T-helper 22 cell (primary cell): ENCODE results near the gene ATP5PO.
"Not testable (repeated sequence)": the region's sequence is repeated elsewhere in the genome, so short reads cannot be mapped to it uniquely, and the experiment has no call there.

Experiments used
- DNase-seq: peaks from one replicate; pipeline ENCODE4 v3.0.0-alpha.2; 2020; ENCODE audit warnings: low read depth

The ATP5PO gene

DNA sequence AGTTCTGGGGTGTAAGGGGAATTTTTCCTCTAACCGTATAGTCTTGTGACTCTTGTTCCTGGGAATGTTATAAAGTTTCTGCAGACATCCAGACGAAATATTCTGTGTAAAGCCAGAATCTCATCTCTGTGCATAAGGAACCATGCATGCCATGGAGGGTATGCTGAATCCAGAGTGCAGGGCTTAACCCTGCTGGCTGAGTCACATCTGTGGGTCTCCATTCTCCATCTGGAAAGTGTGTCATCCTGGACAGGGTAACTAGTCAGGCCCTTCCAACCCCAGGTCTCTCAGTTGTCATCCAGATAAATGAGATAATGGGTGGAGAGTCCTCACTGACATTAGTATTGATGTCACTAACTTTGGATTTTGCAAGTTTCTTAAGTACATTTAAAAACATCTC is 48.8 kb downstream of the ATP5PO start:
- DNase-seq: no peak

DNA sequence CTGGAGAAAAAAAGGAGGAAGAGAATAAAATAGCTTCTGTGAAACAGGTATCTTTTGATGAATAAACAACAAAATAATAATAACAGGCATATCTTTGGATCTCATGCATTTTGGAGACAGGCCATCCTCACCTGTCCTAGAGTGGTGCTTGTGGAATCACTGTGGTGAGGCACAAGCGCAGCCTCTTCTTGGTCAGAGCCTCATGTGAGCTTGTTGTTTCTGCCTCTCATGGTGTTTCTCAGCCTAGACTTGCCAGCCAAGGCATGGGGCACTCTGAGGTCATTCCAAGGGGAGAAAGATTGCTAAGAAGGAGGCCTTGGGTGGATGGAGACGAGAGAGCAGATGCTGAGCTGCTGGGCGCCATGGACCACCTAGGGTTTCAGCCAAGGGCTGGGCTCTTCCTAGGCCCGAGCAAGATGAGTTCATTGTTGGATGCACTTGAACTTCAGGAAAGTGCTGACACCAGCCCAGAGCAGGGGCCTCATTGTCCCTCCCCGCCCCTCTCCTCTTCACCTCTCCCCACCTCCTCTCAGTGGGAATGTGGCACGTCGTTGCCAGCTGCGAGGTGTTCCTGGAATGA is 49.5 kb downstream of the ATP5PO start:
- DNase-seq: no peak

GRCh38 chr21:33865176-33865575 is 50.4 kb downstream of the ATP5PO start:
- DNase-seq: no peak

DNA sequence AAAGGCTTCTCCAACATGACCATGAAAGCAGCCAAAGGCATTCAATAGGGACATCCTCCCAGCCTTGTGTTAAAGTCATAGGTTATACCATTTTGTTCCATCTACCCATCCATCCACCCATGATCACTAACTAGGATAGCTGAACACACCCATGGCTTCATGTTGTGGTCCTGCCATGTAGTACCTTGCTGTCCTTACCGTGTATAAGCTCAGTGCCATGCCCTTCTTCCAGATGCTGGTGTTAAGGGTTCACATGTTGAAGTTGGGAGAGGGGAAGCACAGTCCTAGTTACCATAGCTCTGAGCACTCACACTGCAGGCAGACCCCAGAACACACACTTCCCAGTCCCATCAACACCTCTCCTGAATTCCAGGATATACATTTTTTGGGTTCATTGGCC is 51.5 kb downstream of the ATP5PO start:
- DNase-seq: no peak

DNA sequence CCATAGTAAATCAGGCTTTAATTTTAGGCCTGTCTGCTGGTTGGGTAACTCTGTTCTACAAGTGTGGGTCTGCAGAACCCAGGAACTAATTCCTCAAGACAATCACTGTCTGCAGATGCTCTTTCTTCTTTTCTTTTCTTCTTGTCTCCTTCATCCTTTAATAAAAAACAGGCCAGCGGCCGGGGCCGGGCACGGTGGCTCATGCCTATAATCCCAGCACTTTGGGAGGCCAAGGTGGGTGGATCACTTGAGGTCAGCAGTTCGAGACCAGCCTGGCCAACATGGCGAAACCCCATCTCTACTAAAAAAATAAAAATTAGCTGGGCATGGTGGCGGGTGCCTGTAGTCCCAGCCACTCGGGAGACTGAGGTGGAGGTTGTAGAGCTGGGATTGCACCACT is 52.4 kb downstream of the ATP5PO start:
- not testable (repeated sequence) for DNase-seq

- no peak for DNase-seq
Observed at GRCh38 chr21:33861125-33861524, 54.5 kb downstream of the ATP5PO start.

DNA sequence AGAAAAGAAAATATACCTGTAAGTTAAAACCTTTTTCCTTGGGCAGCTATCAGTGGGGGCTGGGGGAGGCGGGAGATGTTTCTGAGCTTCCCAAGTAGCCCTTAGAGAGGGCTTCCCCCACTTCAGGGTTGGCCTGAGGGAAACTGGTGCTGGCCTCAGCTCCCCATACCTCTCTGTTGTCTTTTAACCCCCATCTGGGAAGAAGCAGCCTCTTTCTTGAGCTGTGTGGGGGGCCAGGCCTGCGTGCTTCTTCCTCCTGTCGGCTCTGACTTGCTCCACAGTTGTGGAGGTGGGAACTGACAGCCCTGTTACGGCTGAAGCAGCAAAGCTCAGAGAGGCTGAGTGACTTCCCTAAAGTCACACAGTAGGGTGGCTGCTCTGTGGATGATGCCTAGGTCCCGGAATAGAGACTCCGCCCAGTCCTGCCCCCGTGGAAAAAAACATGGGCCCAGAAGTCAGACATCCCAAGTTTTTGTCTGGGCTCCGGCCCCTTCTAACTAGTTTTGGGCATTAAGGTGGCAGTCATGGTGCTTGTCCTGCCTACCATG is 55.2 kb downstream of the ATP5PO start:
- DNase-seq: no peak

GRCh38 chr21:33859373-33860102 is 56.1 kb downstream of the ATP5PO start:
- no peak for DNase-seq

GRCh38 chr21:33858667-33859372 is 56.8 kb downstream of the ATP5PO start:
- no peak for DNase-seq

DNA sequence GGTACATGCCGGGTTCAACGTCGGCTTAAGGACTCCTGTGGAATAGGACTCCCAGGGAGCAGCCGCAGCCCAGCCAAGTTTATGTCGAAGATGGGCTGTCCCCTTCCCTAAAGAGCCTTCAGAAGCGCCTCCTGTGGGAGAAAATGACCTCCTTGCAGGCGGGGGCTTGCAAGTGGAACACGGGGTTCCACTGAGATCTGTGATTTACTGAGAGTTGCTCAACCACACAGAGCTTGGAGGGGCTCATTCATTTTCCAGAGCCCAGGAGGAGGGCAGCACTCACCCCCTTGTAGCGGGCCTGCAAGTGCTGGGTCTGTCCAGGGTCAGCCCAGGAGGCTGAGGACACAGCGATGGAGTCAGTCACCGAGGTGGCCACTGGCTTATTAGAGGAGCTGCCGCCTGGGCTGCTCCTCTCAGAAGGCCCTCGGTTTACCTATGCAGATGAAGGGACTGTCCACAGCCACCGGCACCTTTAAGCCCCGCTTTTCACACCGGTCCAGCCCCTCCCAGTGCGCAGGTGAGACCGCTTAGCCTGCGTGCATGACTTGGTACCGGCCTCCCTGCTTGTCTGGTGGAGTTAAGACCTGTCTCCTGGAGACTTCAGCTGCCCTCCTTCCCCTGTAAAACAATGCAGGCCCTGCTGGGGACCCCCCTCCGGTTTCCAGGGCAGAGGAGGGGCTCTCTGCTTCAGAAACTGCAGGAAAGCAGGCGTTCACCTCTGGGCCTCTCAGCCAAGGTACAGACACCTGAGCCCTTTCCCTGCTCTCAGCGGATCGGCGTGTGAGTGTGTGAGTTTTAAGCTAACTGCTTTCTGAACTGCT is 57.5 kb downstream of the ATP5PO start:
- DNase-seq: no peak

- DNase-seq: no peak
Observed at GRCh38 chr21:33856893-33857527, 58.6 kb downstream of the ATP5PO start.

GRCh38 chr21:33855190-33855589 is 60.4 kb downstream of the ATP5PO start:
- DNase-seq: no peak

- no peak for DNase-seq
Observed at GRCh38 chr21:33854604-33855003, 61.0 kb downstream of the ATP5PO start.
